ENCODE results near the gene ARHGEF16. TPM values are rescaled to one million over a fixed set of nuclear protein-coding genes. Genes with fewer than 3 reads are reported as not detected.

The ARHGEF16 gene
- total RNA-seq, 1 donor from 2014 or later = 20.3 TPM

GRCh38 chr1:3419415-3420204 lies 34.9 kb upstream of the ARHGEF16 start:
- H3K27me3 Mint-ChIP-seq (ENCODE audit: low read depth) = peaks cover 35% of the 10 kb centered on the region
- TF ChIP-seq CTCF (IDR thresholded peaks at IDR 0.05; ENCODE audit: unreplicated experiment) = no peak
- no peak overlapping the region for H3K27ac Mint-ChIP-seq
- H3K36me3 Mint-ChIP-seq = no peaks in the 10 kb centered on the region
- no peak for DNase-seq (ENCODE audit: low spot score in 2 of 2, unreplicated experiment in 2 of 2)
- H3K4me3 Mint-ChIP-seq = no peak overlapping the region
- H3K4me1 Mint-ChIP-seq = no peaks in the 10 kb centered on the region
- H3K9me3 Mint-ChIP-seq = peaks cover 8% of the 10 kb centered on the region

- no peak for DNase-seq (ENCODE audit: low spot score in 2 of 2, unreplicated experiment in 2 of 2)
- Mint-ChIP-seq H3K4me1 (no peaks in the 10 kb centered on the region), H3K27me3 (ENCODE audit: low read depth) (peaks cover 37% of the 10 kb centered on the region), H3K9me3 (peaks cover 8% of the 10 kb centered on the region), H3K36me3 (no peaks in the 10 kb centered on the region), H3K4me3 (no peak overlapping the region), H3K27ac (no peak overlapping the region)
- TF ChIP-seq CTCF (IDR thresholded peaks at IDR 0.05; ENCODE audit: unreplicated experiment) = no peak
Observed at GRCh38 chr1:3420218-3420951, 34.1 kb upstream of the ARHGEF16 start.

- no peaks in the 10 kb centered on the region for H3K4me1 Mint-ChIP-seq
- no peaks in the 10 kb centered on the region for H3K36me3 Mint-ChIP-seq
- peaks cover 3% of the 10 kb centered on the region for H3K9me3 Mint-ChIP-seq
- no peak overlapping the region for H3K27ac Mint-ChIP-seq
- no peak overlapping the region for H3K4me3 Mint-ChIP-seq
- TF ChIP-seq CTCF (IDR thresholded peaks at IDR 0.05; ENCODE audit: unreplicated experiment) = no peak
- peaks cover 39% of the 10 kb centered on the region for H3K27me3 Mint-ChIP-seq (ENCODE audit: low read depth)
- no peak for DNase-seq (ENCODE audit: low spot score in 2 of 2, unreplicated experiment in 2 of 2)
Observed at GRCh38 chr1:3422638-3423037, 31.8 kb upstream of the ARHGEF16 start.

- no peak for DNase-seq (ENCODE audit: low spot score in 2 of 2, unreplicated experiment in 2 of 2)
- Mint-ChIP-seq H3K27me3 (ENCODE audit: low read depth) (peaks cover 39% of the 10 kb centered on the region), H3K4me1 (no peaks in the 10 kb centered on the region), H3K27ac (no peak overlapping the region), H3K9me3 (peaks cover 3% of the 10 kb centered on the region), H3K4me3 (no peak overlapping the region), H3K36me3 (no peaks in the 10 kb centered on the region)
- TF ChIP-seq CTCF (IDR thresholded peaks at IDR 0.05; ENCODE audit: unreplicated experiment) = no peak
Observed at GRCh38 chr1:3423245-3423829, 31.1 kb upstream of the ARHGEF16 start.

- Mint-ChIP-seq H3K27ac (no peak overlapping the region), H3K4me3 (no peak overlapping the region), H3K9me3 (peaks cover 3% of the 10 kb centered on the region), H3K27me3 (ENCODE audit: low read depth) (peaks cover 39% of the 10 kb centered on the region), H3K4me1 (no peaks in the 10 kb centered on the region), H3K36me3 (no peaks in the 10 kb centered on the region)
- TF ChIP-seq CTCF (IDR thresholded peaks at IDR 0.05; ENCODE audit: unreplicated experiment) = no peak
- no peak for DNase-seq (ENCODE audit: low spot score in 2 of 2, unreplicated experiment in 2 of 2)
Observed at GRCh38 chr1:3423896-3424611, 30.4 kb upstream of the ARHGEF16 start.
